NCI-H345 (cell line): ENCODE results near the gene RPN2.

ENCODE experiments used
- DNase-seq: peaks from one replicate; lab custom pipeline; 2025; lab: John Stamatoyannopoulos, UW

Gene RPN2

GRCh38 chr20:37185686-37186085 is 6.6 kb downstream of the RPN2 start:
- DNase-seq = no peak

DNA sequence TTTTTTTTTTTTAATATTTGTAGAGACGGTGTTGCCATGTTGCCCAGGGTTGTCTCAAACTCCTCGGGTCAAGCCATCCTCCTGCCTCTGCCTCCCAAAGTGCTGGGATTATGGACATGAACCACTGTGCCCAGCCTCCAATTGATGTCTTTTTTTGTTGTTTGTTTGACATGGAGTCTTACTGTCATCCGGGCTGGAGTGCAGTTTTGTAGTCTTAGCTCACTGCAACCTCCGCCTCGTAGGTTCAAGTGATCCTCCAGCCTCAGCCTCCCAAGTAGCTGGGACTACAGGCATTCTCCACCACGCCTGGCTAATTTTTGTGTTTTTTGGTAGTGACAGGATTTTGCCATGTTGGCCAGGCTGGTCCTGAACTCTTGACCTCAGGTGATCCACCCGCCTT is 9.7 kb downstream of the RPN2 start:
- no peak for DNase-seq

DNA sequence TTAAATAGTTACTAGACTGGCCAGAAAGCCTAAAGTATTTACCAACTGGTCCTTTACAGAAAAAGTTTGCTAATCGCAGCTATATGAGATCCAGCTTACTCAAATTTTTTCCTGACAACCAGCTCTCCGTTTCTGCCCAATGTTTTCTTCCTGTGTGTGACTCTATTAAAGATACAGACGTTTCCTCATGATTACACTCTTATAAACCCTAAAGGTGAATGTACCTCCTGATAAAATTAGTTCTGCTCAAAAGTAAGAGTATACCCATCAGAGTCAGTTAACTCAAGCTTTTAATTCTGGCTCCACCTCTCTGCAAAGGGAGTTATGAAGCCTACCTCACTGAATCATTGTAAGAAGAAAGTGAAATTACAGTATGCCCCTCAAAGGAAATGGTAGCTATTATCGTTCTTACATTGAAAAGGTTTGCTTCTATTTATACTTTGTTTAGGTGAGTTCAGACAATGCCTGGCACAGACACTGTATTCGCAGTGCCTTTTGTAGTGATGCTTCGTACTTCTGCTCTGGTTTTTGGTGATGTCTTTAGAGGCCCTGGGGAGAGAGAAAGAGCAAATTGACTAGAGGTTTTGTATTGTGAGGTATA is 10.4 kb downstream of the RPN2 start:
- DNase-seq = no peak

DNA sequence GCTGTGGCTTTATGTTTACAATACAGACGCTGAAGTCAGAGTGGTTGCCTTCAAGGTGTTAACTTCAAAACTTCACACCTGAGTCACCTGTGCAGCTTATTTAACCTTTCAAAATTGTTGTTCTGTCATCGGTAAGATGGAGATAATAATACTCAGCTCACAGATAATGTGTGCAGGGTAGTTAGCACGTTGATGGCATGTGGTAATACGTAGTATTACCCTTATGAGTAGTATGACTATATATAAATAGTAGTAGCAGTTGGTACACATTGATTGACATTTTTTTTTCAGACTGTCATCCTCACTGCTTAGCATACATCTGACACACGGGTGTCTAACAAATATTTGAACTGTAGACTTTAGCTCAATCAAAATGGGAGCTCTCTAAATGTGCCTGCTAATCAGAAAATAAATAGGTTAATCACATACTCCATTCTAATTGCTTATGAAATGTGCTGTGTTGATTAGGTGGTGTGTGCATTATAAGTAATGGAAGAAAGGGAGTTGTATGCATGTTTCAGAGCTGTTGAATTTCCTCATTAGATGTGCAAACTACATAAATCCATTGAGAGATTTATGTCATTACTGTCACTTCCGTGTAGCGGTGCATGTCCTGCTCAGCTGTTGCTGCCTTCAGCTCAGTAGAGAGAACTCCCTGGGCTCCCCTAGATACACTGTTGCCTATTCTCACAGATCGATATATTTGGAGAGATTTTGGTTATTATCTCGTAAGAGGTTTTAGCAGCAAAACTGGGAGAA is 11.4 kb downstream of the RPN2 start:
- no peak for DNase-seq

GRCh38 chr20:37192137-37192854 is 13.2 kb downstream of the RPN2 start:
- peak; percentile 76 for DNase-seq

- no peak for DNase-seq
Measured at GRCh38 chr20:37193226-37193625, 14.1 kb downstream of the RPN2 start.

- DNase-seq = no peak
Measured at GRCh38 chr20:37193821-37194220, 14.7 kb downstream of the RPN2 start.

- DNase-seq = no peak
Measured at GRCh38 chr20:37194621-37195417, 15.7 kb downstream of the RPN2 start.

DNA sequence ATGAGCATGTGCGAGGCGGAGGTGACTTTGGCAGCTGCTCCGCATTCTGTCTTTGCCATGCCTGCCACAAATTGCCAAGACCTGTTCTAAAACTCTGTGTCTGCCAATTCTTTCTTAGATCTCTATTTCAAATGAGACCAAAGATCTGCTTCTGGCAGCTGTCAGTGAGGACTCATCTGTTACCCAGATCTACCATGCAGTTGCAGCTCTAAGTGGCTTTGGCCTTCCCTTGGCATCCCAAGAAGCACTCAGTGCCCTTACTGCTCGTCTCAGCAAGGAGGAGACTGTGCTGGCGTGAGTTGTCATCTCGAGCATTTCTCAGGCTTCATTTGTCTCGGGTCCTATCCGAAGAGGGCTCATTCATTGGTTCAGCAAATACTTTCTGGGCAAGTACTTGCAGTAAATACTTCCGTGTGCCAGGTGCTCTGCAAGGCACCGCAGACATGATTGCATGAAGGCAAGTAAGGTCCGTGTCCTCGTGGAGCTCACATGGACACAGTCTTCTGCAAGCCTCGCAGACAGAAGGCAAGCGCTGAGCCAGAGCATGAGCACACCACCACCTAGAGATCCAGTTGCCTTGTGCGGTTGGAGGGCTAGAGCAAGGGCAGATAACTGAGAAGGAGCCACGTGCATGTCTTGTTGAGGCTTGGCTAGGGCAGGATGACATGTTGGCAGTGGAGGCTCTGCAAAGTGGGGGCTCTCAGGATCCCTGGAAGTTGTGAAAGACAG is 20.0 kb downstream of the RPN2 start:
- no peak for DNase-seq

GRCh38 chr20:37200376-37200775 is 21.2 kb downstream of the RPN2 start:
- DNase-seq = no peak

- DNase-seq = no peak
Measured at GRCh38 chr20:37200926-37201826, 22.0 kb downstream of the RPN2 start.

- no peak for DNase-seq
Measured at GRCh38 chr20:37201827-37202162, 22.7 kb downstream of the RPN2 start.

GRCh38 chr20:37202267-37202943 is 23.3 kb downstream of the RPN2 start:
- DNase-seq = peak; percentile 22

DNA sequence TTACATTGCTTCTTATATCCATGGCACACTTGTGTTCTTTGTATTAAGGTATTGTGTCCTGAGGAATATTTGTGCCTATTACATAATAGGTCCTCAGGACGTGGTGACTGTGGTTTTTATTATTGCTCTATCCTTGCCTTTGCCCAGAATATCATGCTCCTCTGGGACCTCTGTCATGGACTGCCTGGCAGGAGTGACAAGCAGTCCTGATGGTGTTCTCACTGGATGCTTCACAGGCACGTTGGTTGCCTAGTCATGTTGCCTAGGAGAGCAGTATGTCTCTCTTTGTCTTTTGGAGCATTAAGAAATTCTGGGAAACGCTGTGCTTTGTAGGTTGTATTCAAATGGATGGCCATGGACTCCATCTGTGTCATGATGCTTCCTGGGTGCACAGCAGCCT is 24.9 kb downstream of the RPN2 start:
- DNase-seq = no peak

DNA sequence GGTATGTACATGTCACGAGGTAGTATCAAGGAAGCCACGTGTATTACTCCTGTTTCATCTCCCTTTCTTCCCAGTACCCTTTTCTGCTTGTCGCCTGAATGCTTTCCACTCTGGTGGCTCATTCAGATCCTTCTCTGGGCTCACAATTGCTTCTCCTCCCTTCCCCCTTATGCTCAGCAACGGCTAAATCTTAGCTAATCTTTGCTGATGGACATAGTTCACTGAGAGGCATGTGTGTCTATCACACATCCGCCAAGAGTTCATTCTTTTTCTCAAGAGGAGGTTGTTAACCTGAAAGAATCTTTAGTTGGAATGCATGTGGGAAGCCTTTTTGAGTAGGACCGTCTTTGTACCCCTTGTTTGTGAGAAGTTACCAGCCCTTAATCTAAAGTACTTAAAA is 26.0 kb downstream of the RPN2 start:
- DNase-seq = no peak

DNA sequence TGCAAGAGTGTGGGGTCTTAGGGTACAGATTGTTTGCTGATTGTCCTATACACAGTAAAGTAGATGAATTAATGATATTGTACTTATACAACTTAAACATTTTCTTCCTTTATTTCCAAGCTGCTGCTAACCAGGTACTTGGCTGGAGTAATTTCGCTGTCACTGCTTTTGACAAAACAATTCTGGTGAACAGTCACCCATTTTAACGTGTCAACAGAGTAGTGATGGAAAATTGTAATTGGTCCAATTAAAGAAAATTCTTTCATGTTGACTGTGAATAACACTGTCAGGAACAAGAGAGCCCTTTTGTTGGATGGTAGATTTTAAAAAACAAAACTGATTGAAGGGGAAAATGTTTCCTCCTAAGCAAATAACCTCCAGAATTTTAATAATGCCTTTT is 26.7 kb downstream of the RPN2 start:
- DNase-seq = no peak

GRCh38 chr20:37207171-37207570 is 28.0 kb downstream of the RPN2 start:
- no peak for DNase-seq

DNA sequence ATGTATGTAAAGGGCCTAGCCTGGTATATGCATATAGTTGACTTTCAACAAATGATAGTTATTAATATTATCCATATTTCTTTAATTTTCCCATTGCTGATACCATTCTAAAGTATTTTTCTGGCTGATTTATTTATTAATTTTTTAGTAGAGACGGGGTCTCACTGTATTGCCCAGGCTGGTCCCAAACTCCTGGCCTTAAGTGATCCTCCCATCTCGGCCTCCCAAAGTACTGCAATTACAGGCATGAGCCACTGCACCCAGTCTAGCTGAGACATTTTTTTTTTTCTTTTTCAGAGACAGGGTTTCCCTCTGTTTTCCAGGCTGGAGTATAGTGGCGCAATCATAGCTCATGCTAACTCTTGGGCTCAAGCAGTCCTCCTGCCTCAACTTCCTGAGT is 30.1 kb downstream of the RPN2 start:
- DNase-seq = no peak

DNA sequence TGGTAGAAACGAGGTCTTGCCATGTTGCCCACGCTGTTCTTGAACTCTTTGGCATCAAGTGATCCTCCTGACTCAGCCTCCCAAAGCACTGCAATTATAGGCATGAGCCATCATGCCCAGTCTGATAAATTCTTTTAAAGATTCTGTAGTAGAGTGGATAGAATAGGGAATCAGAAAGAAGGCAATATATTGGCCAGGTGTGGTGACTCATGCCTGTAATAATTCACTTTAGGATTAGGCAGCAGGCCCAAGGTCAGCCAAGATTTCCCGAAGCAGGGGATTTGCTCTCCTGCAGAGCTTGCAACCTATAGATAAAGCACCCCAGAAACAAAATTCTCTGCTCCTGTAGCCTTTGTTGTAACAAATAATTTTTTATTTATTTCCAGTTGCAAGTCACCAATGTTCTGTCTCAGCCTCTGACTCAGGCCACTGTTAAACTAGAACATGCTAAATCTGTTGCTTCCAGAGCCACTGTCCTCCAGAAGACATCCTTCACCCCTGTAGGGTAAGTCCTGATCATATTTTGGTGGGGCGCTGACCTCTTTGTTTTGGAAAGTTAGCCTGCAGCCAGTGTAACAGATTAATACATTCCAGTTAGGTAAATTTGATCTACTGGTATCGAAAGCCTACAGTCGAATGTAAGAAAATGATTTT is 30.7 kb downstream of the RPN2 start:
- DNase-seq = no peak

- no peak for DNase-seq
Measured at GRCh38 chr20:37218441-37218840, 39.3 kb downstream of the RPN2 start.
